HUES64 (cell line): Measurements from ENCODE around the gene A2M.

ENCODE experiments used
- H3K27ac ChIP-seq: 2 replicates; pipeline ENCODE4 v1.7.0; 2013; ENCODE audit warnings: low read depth, low read length, inconsistent platforms
- H3K27me3 ChIP-seq: 2 replicates; pipeline ENCODE4 v1.6.1; 2013; ENCODE audit warnings: mild to moderate bottlenecking, low read length; ENCODE audit not compliant: insufficient read depth
- H3K36me3 ChIP-seq: 2 replicates; pipeline ENCODE4 v1.6.1; 2013; ENCODE audit warnings: mild to moderate bottlenecking, low read length; ENCODE audit not compliant: insufficient read depth
- H3K4me1 ChIP-seq: 2 replicates; pipeline ENCODE4 v1.6.1; 2013; ENCODE audit warnings: mild to moderate bottlenecking, low read length, moderate library complexity; ENCODE audit not compliant: insufficient read depth
- H3K4me3 ChIP-seq: 2 replicates; pipeline ENCODE4 v1.5.1; 2013; ENCODE audit warnings: mild to moderate bottlenecking, low read length, moderate library complexity
- H3K9ac ChIP-seq: 2 replicates; pipeline ENCODE4 v1.6.1; 2013; ENCODE audit warnings: mild to moderate bottlenecking, low read depth, low read length
- H3K9me3 ChIP-seq: 2 replicates; pipeline ENCODE4 v1.6.1; 2013; ENCODE audit warnings: low read depth, low read length; ENCODE audit not compliant: insufficient read depth
- WGBS: fragments of 150-250, 120-280 bp; methylation state at CpG from one replicate; pipeline ENCODE4 v1.1.7; 2013; ENCODE audit warnings: missing lambda C conversion rate; 5-methylcytosine and 5-hydroxymethylcytosine counted together

Gene A2M

GRCh38 chr12:9032202-9032964 is 83.3 kb downstream of the A2M start:
- peaks cover 4% of the 10 kb centered on the region; the same call in 1 of the 2 replicates for H3K4me1 ChIP-seq
- H3K4me3 ChIP-seq: no peak overlapping the region
- H3K9me3 ChIP-seq: no peaks in the 10 kb centered on the region
- WGBS: 91% methylated on average over 5 of the region's 5 CpGs
- no peak overlapping the region for H3K9ac ChIP-seq
- H3K27me3 ChIP-seq: no peaks in the 10 kb centered on the region
- no peaks in the 10 kb centered on the region for H3K36me3 ChIP-seq
- H3K27ac ChIP-seq: no peak overlapping the region

GRCh38 chr12:9030776-9031175 is 84.9 kb downstream of the A2M start:
- H3K36me3 ChIP-seq: no peaks in the 10 kb centered on the region
- 60% methylated on average over 2 of the region's 2 CpGs for WGBS
- no peaks in the 10 kb centered on the region for H3K27me3 ChIP-seq
- H3K4me3 ChIP-seq: no peak overlapping the region
- peak overlapping the region; percentile 11; the same call in 1 of the 2 replicates for H3K9ac ChIP-seq
- H3K4me1 ChIP-seq: peaks cover 4% of the 10 kb centered on the region; the same call in 1 of the 2 replicates
- H3K9me3 ChIP-seq: no peaks in the 10 kb centered on the region
- no peak overlapping the region for H3K27ac ChIP-seq

- no peak overlapping the region for H3K9ac ChIP-seq
- H3K27ac ChIP-seq: no peak overlapping the region
- WGBS: 94% methylated on average over 7 of the region's 7 CpGs
- H3K9me3 ChIP-seq: no peaks in the 10 kb centered on the region
- no peaks in the 10 kb centered on the region for H3K27me3 ChIP-seq
- H3K36me3 ChIP-seq: no peaks in the 10 kb centered on the region
- H3K4me3 ChIP-seq: no peak overlapping the region
- peaks cover 4% of the 10 kb centered on the region; the same call in 1 of the 2 replicates for H3K4me1 ChIP-seq
Observed at GRCh38 chr12:9027161-9028059, 88.3 kb downstream of the A2M start.

GRCh38 chr12:9024512-9024911 is 91.2 kb downstream of the A2M start:
- H3K9me3 ChIP-seq: no peaks in the 10 kb centered on the region
- H3K4me3 ChIP-seq: no peak overlapping the region
- H3K36me3 ChIP-seq: no peaks in the 10 kb centered on the region
- H3K27ac ChIP-seq: no peak overlapping the region
- 94% methylated on average over 2 of the region's 2 CpGs for WGBS
- H3K9ac ChIP-seq: no peak overlapping the region
- no peaks in the 10 kb centered on the region for H3K4me1 ChIP-seq
- H3K27me3 ChIP-seq: no peaks in the 10 kb centered on the region

- H3K36me3 ChIP-seq: no peaks in the 10 kb centered on the region
- H3K27me3 ChIP-seq: no peaks in the 10 kb centered on the region
- H3K9ac ChIP-seq: no peak overlapping the region
- H3K9me3 ChIP-seq: no peaks in the 10 kb centered on the region
- no peaks in the 10 kb centered on the region for H3K4me1 ChIP-seq
- WGBS: 100% methylated on average over 1 of the region's 2 CpGs
- H3K27ac ChIP-seq: no peak overlapping the region
- H3K4me3 ChIP-seq: no peak overlapping the region
Observed at GRCh38 chr12:9022592-9022991, 93.1 kb downstream of the A2M start.
